HG03039 (cell line): ENCODE data around the gene C6orf141.
A peak's percentile ranks its signal among the peaks of the same experiment; 100 is the strongest.

Experiments used
- ATAC-seq: cut with Tn5 transposase; IDR thresholded peaks from one replicate; pipeline ENCODE4 v1.9.1; 2021; ENCODE audit warnings: mild to moderate bottlenecking, moderate library complexity; ENCODE audit not compliant: unreplicated experiment

The C6orf141 gene

DNA sequence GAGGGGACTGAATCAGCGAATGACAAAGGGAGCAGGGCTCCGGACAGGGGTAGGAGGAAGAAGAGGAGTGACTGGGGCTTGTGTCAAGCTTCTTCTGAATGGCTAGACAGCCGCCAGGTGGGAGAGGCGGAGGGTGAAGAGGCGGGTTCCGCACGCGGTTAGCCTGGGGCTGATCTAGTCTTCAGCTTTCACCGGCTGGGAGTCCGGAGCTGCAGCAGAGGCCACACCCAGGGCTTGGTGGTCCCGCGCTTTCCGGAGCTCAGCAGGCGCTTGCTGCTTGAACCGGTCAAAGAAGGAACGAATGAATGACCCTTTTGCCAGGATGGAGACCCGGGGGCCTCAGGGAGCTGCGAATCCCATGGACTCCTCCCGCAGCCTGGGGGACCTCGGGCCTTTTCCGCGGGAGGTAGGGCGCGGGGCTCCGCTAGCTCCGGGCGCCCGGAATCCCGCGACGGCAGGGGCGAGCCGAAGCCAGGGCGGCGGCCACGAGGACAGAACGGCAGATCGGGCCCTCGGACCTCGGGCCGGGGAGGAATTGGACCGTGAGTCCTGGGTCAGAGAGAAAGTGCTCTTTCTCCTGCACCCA is at the start of gene C6orf141:
C6orf141 (plus strand) TSS at position 177 of the 586 bp plus-strand sequence; CDS start at position 302, 125 bp downstream.
- ATAC-seq, result peak; percentile 71

DNA sequence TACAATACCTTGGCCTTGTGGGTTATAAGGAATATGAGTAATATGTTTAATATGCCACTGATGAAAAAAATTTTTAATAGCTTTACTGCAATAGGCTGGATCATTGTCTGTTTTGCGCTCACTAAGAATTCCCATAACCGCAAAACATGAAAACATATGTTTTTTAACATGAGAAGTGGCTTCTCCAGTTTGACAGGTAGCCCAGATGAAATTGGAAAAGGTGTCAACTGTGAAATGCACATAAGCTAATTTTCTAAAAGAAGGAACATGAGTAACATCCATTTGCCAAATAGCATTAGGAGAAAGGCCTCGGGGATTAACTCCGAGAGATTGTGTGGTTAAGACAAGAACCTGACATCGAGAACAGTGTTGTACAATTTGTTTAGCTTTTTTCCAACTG is 45.8 kb upstream of the C6orf141 start:
- no peak for ATAC-seq

DNA sequence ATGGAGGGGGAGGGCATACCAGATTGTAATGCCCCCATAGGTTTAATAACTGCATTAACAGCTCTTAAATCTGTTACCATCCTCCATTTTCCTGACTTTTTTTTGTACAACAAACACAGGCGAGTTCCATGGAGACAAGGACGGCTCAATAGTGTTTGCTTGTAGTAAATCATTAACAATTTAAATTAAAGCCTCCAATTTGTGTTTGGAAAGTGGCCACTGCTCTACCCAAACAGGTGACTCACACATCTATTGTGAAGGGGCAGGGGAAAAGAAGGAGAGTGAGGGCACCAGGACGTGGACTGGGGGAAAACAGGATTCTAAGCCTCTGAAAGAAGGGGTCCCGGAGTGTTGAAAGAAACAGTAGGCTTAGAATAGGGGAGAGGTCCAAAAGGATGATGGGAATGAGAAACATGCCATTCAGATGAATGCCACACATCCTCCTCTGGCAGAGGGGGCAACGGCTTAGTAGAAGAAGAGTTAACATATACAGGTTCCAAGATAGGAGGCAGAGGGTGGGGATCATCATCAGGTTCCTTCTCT is 43.8 kb upstream of the C6orf141 start:
- no peak for ATAC-seq

DNA sequence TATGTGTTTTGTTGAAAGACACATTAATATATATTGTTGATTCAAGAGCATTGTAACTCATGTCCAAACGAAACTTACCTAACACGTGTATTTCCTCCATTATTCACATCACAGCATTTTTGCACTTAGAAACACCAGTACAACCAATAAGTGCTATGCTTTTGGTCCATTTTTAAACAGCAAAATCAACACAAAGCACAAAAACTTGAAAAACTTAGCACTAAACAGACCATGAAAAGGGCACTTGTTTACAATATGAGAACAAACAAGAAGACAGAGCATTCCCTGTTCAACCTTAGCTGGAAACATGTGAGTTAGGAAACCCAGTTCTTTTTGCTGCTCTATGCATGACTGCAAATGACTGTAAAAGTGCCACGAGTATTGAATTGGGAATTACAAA is 41.1 kb upstream of the C6orf141 start:
- ATAC-seq, result no peak

- no peak for ATAC-seq
Observed at GRCh38 chr6:49513153-49513989, 37.1 kb upstream of the C6orf141 start.

DNA sequence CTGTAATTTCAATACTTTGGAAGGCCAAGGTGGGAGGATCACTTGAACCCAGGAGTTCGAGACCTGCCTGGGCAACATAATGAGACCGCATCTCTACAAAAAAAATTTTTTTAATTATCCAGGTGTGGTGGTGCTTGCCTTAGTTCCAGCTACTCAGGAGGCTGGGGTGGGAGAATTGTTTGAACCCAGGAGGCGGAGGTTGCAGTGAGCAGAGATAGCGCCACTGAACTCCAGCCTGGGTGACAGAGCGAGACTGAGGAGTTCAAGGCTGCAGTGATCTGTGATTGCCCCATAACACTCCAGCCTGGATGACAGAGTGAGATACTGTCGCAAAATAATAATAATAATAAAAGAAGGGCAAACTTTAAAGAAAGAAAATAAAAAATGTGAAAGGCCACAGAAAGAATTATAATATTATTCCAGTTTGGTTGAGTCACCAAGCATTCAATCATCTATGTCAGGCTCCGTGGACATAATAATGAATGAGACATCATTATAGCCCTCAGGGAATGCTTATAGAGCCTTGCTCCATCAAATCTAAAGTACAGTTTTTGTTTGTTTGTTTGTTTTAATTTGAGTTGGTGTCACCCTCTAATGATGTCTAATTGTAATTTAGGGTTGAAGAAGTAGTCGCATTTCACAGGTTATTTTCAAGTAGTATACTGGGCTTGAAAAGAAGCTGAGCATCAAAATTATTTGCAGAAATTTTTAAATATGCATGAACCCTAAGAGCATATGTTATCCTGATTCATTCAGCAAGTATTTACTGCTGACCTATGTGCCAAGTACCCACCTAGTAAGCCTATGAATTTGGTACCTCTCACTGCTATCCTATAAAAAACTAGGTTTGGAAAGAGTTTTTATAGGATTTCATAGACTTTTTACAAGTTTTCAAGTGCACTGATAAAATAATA is 35.6 kb upstream of the C6orf141 start:
- no peak for ATAC-seq

- ATAC-seq, result no peak
Observed at GRCh38 chr6:49515485-49516146, 34.9 kb upstream of the C6orf141 start.

DNA sequence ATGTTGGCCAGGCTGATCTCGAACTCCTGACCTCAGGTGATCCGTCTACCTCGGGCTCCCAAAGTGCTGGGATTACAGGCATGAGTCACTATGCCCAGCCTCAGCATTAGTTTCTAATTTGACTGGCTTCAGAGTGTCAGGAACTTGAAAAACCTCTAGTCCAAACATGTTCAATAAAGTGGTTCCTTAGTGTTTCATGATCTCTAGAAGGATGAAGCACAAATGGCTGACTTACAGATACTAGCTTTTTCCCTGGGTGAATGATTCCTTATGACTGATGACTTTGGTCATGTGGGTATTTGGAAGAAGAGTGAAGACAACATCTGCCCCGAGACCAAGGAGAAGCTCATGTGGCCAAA is 34.3 kb upstream of the C6orf141 start:
- ATAC-seq, result no peak

- no peak for ATAC-seq
Observed at GRCh38 chr6:49517919-49518318, 32.5 kb upstream of the C6orf141 start.

DNA sequence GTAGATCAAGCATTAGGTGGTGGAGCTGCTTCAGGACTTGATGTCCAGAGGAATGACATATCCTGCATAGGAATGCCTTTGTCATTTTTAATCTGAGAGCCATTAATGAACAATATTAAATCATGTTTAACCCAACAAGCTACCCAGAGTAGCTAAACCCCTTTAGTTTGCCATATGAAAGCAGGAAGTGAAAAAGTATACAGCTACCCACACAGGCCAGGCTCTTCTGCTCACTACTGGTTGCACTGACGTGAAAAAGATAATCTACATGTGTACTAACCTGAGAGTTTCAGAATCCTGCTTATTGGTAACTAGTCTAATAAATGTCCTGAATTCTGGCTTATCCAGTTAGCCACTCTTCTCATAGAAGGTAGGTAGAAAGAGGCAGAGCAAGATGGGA is 30.8 kb upstream of the C6orf141 start:
- ATAC-seq, result peak; percentile 82

DNA sequence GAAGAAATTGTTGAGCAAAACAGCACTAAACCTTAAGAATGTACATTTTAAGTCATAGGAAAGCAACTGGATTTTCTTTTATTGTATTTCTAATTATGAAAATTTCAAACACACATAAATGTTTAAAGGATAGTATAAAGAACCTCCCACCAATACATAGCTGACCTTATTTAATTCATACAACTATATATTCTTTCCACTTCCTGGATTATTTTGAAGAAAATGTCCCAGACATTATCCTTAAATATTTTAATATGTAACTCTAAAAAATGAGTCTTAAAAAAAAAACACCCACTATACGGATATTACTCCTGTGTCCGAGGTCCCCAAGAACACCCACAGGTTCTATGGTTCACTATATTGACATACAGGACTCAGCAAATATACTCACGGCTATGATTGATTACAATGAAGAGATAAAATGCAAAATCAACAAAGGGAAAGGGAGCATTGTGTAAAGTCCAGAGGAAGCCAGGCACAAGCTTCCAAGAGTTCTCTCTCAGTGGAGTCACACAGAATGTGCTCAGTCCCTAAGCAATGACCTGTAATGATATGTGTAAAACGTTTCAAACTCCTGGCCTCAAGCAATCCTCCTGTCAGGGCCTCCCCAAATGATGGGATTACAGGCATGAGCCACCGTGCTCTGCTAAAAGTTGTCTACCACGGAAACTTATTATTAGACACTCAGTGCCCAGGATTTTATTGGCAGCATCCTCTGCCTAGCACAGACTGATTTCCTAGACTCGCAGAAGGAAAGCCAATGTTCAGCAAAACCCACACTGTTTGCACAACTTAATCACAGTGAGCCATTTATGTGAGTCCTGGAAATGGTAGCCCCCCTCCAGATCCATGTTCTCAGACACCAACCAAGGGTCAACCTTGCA is 27.5 kb upstream of the C6orf141 start:
- no peak for ATAC-seq

DNA sequence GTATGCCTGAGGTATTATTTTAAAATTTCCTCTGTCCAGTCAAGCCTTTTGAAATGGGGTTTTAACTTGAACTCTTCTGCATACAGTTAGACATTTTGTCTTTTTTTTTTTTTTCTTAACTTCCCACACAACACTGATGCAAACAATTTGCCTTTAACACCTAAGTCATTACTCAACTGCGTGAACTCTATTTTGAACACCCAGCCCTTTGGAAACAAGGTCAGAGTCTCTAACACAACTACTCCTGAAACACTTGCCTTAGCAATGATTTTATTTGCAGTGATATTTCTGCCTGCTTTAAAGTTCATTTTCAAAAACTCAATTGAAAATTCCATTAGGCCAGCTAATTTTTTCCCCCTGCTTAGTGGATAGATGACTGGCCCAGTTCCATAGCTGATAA is 26.6 kb upstream of the C6orf141 start:
- no peak for ATAC-seq

- no peak for ATAC-seq
Observed at GRCh38 chr6:49524541-49524940, 25.9 kb upstream of the C6orf141 start.

GRCh38 chr6:49526598-49526997 is 23.9 kb upstream of the C6orf141 start:
- ATAC-seq, result no peak

DNA sequence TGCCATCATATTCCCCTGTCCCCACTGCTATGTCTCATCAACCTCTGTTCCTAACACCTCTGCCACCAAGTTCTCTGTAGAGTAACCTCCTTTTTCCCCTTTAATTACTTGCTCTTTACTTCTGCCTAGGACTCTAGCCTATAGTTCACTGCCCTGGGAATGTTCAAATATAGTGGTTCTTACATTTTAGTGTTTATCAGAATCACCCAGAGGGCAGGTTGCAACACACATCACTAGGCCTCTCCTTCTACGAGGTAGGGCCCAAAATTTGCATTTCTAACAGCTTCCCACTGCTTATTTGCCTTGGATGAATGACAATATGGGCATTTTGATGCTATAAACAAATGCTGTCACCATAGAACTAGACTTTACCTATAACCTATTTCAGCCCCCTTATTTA is 23.1 kb upstream of the C6orf141 start:
- ATAC-seq, result no peak

DNA sequence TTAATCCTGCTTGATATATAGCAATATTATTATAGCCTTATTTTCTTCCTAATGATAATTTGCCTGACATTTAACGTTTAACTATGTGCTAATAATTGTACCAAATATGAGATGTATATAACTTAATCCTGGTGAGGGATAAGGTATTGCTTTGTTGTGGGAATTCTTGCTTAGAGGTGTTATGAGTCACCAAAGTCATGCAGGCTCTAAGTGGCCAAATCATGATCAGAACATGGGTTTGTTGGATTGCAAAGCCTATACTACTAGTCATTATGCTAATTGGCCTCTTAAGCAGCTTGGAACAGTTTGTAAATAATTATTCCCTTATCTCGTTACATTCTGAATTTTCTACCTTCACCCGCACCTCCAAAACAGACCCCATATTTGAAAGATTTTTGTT is 21.9 kb upstream of the C6orf141 start:
- ATAC-seq, result no peak

GRCh38 chr6:49530141-49530776 is 20.2 kb upstream of the C6orf141 start:
- no peak for ATAC-seq

DNA sequence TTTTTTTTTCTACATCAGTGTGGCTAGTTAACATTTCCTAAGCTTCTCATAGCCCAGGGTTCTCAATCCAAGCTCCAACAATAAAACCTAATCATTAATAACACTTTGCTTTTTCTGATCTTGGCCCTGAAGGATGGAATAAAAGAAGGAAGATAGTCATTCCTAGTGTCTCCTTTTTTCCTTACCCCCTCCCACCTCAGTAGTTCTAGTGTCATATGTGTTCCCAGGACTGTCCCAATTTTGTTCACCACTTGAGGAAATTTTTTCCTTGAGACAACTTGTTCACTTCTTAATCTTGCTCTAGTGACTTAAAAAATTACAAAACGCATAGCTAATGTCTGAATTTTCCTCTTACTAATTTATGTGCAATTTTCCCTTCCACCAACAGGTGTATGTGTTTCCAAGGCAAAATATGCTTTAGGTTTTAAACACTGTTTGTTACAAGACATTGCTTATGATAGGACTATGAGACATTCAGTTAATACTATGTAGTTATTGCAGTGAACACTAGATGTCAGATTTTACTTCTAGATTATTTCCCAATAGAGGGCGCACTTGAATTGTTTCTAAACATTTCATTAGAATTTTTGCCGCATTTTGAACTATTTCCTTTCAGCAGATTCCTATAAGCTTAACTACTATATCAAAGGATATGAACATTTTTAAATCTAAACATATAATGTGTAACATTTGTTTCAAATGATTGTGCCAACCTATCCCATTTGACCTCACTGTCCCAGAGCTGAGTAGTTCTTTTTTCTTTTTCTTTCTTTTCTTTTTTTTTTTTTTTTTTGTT is 18.5 kb upstream of the C6orf141 start:
- ATAC-seq, result peak; percentile 84
